ENCODE data around the gene VAT1L. TPM values are rescaled to one million over a fixed set of nuclear protein-coding genes. Genes with fewer than 3 reads are reported as not detected.

The VAT1L gene
- total and polyA plus RNA-seq, 10 of the 15 experiments (the other 5 are each of a cell fraction or from before 2014, with no cell fraction given): 0.06 to 0.18 (median 0.10) TPM; not detected in 5

DNA sequence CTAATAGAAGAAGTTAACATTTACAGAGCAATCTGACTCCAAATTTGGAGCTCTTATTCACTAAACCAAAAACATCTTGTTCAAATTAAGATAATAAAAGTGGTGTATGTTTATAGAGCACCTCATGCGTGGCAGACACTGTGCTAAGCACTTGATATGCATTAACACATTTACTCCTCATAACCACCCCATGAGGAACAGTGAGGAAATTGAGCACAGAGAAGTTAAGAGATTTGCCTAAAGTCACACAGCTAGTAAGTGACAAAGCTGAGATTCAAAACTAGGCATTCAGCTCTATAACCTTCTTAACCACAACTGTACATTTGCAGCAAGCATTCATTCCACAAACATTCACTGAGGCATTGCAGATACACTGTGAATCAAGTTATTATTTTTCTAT is 94.0 kb downstream of the VAT1L start:
- Histone ChIP-seq H3K9ac (ENCODE audit: control insufficient read depth, insufficient read depth, low read length) (no peak overlapping the region), H3K4me2 (ENCODE audit: control insufficient read depth, insufficient read depth) (no peak overlapping the region), H3K79me2 (ENCODE audit: control insufficient read depth, insufficient read depth, low read length) (no peaks in the 10 kb centered on the region), H4K20me1 (ENCODE audit: control insufficient read depth, insufficient read depth) (no peaks in the 10 kb centered on the region), H2AFZ (ENCODE audit: control insufficient read depth, low read depth, low read length) (no peak overlapping the region), H3K27me3 (replicated peaks in 1 of 2; ENCODE audit: control insufficient read depth in 2 of 2, insufficient read depth in 2 of 2, low read length in 1 of 2) (0 out of 4 replicates have a peak, but pooled peaks cover 0 to 2% of the 10 kb centered on the region in 2 experiments), H3K4me1 (ENCODE audit: control insufficient read depth, insufficient read depth, low read length) (no peaks in the 10 kb centered on the region), H3K9me3 (replicated peaks; ENCODE audit: control insufficient read depth, insufficient read depth, low read length) (no peaks in the 10 kb centered on the region), H3K4me3 (no peak overlapping the region), H3K36me3 (ENCODE audit: control insufficient read depth in 2 of 2, insufficient read depth in 2 of 2, low read length in 1 of 2) (no peaks in the 10 kb centered on the region), H3K27ac (ENCODE audit: control insufficient read depth, insufficient read depth) (no peak overlapping the region)
- FAIRE-seq: no peak
- no peak for ATAC-seq
- RAD21 ChIA-PET (ENCODE audit: unreplicated experiment): no interaction called here
- POLR2A ChIA-PET: no interaction called here
- CTCF ChIA-PET: no interaction called here
- 0% methylated on average over 1 of the region's 1 CpG for WGBS (ENCODE audit: insufficient coverage, insufficient replicate concordance, low lambda C conversion rate, missing lambda C conversion rate)
- SMC1A ChIA-PET (ENCODE audit: uncharacterized antibody, unreplicated experiment): interaction anchor here (1.5 kb wide), 1 partner anchor 9 kb away, joined by 3 read pairs; no protein-coding TSS in a partner anchor
- in situ Hi-C loops (cut with MboI) (no loop called here), intact Hi-C loops (cut with micrococcal nuclease; ENCODE audit: unreplicated experiment) (no loop called here)
- no TSS peak for BruUV-seq (replicated peaks)
- no peak for DNase-seq (ENCODE audit: low read depth, low spot score)
- TF ChIP-seq SMAD1 (IDR thresholded peaks at IDR 0.05; ENCODE audit: low read depth, partially characterized antibody) (no peak), IKZF2 (IDR thresholded peaks at IDR 0.05) (no peak), RB1 (IDR thresholded peaks at IDR 0.05; ENCODE audit: borderline replicate concordance) (no peak), YBX1 (IDR thresholded peaks at IDR 0.05) (no peak), RCOR1 (conservative IDR thresholded peaks at IDR 0.05; ENCODE audit: low read depth, low read length) (no peak), FOS (IDR thresholded peaks at IDR 0.05; ENCODE audit: borderline replicate concordance, extremely low read depth, insufficient read length) (no peak), ZNF274 (IDR thresholded peaks at IDR 0.05; ENCODE audit: insufficient read depth, insufficient read length) (no peak), CHD1 (IDR thresholded peaks at IDR 0.05; ENCODE audit: low read depth, low read length) (no peak), POU2F2 (IDR thresholded peaks at IDR 0.05; ENCODE audit: borderline replicate concordance, low read depth, low read length) (no peak), NR2C2 (IDR thresholded peaks at IDR 0.05; ENCODE audit: borderline replicate concordance, control insufficient read depth, insufficient read length, low read depth) (no peak)
- TF ChIP-seq, protein P1, sequence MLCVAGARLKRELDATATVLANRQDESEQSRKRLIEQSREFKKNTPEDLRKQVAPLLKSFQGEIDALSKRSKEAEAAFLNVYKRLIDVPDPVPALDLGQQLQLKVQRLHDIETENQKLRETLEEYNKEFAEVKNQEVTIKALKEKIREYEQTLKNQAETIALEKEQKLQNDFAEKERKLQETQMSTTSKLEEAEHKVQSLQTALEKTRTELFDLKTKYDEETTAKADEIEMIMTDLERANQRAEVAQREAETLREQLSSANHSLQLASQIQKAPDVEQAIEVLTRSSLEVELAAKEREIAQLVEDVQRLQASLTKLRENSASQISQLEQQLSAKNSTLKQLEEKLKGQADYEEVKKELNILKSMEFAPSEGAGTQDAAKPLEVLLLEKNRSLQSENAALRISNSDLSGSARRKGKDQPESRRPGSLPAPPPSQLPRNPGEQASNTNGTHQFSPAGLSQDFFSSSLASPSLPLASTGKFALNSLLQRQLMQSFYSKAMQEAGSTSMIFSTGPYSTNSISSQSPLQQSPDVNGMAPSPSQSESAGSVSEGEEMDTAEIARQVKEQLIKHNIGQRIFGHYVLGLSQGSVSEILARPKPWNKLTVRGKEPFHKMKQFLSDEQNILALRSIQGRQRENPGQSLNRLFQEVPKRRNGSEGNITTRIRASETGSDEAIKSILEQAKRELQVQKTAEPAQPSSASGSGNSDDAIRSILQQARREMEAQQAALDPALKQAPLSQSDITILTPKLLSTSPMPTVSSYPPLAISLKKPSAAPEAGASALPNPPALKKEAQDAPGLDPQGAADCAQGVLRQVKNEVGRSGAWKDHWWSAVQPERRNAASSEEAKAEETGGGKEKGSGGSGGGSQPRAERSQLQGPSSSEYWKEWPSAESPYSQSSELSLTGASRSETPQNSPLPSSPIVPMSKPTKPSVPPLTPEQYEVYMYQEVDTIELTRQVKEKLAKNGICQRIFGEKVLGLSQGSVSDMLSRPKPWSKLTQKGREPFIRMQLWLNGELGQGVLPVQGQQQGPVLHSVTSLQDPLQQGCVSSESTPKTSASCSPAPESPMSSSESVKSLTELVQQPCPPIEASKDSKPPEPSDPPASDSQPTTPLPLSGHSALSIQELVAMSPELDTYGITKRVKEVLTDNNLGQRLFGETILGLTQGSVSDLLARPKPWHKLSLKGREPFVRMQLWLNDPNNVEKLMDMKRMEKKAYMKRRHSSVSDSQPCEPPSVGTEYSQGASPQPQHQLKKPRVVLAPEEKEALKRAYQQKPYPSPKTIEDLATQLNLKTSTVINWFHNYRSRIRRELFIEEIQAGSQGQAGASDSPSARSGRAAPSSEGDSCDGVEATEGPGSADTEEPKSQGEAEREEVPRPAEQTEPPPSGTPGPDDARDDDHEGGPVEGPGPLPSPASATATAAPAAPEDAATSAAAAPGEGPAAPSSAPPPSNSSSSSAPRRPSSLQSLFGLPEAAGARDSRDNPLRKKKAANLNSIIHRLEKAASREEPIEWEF (IDR thresholded peaks at IDR 0.05; ENCODE audit: insufficient replicate concordance, low read depth, low read length): no peak
- TF ChIP-seq, protein P2, sequence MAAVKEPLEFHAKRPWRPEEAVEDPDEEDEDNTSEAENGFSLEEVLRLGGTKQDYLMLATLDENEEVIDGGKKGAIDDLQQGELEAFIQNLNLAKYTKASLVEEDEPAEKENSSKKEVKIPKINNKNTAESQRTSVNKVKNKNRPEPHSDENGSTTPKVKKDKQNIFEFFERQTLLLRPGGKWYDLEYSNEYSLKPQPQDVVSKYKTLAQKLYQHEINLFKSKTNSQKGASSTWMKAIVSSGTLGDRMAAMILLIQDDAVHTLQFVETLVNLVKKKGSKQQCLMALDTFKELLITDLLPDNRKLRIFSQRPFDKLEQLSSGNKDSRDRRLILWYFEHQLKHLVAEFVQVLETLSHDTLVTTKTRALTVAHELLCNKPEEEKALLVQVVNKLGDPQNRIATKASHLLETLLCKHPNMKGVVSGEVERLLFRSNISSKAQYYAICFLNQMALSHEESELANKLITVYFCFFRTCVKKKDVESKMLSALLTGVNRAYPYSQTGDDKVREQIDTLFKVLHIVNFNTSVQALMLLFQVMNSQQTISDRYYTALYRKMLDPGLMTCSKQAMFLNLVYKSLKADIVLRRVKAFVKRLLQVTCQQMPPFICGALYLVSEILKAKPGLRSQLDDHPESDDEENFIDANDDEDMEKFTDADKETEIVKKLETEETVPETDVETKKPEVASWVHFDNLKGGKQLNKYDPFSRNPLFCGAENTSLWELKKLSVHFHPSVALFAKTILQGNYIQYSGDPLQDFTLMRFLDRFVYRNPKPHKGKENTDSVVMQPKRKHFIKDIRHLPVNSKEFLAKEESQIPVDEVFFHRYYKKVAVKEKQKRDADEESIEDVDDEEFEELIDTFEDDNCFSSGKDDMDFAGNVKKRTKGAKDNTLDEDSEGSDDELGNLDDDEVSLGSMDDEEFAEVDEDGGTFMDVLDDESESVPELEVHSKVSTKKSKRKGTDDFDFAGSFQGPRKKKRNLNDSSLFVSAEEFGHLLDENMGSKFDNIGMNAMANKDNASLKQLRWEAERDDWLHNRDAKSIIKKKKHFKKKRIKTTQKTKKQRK (IDR thresholded peaks at IDR 0.05; ENCODE audit: low read depth, low read length): no peak
- TF ChIP-seq, protein P3, sequence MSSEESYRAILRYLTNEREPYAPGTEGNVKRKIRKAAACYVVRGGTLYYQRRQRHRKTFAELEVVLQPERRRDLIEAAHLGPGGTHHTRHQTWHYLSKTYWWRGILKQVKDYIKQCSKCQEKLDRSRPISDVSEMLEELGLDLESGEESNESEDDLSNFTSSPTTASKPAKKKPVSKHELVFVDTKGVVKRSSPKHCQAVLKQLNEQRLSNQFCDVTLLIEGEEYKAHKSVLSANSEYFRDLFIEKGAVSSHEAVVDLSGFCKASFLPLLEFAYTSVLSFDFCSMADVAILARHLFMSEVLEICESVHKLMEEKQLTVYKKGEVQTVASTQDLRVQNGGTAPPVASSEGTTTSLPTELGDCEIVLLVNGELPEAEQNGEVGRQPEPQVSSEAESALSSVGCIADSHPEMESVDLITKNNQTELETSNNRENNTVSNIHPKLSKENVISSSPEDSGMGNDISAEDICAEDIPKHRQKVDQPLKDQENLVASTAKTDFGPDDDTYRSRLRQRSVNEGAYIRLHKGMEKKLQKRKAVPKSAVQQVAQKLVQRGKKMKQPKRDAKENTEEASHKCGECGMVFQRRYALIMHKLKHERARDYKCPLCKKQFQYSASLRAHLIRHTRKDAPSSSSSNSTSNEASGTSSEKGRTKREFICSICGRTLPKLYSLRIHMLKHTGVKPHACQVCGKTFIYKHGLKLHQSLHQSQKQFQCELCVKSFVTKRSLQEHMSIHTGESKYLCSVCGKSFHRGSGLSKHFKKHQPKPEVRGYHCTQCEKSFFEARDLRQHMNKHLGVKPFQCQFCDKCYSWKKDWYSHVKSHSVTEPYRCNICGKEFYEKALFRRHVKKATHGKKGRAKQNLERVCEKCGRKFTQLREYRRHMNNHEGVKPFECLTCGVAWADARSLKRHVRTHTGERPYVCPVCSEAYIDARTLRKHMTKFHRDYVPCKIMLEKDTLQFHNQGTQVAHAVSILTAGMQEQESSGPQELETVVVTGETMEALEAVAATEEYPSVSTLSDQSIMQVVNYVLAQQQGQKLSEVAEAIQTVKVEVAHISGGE (CRISPR knock-in tag; IDR thresholded peaks at IDR 0.05): no peak
